Naive thymus-derived CD8-positive, alpha-beta T cell (primary cell): ENCODE results near the gene DUSP5. TPM values are rescaled to one million over a fixed set of nuclear protein-coding genes. Genes with fewer than 3 reads are reported as not detected.
"Not testable (repeated sequence)": the region's sequence is repeated elsewhere in the genome, so short reads cannot be mapped to it uniquely, and the experiment has no call there.

ENCODE experiments used
- ATAC-seq, 2 donors: fragments of 150-1000 bp; cut with Tn5 transposase in 1 of 2; sonication (Bioruptor Pico), chemical (Tn5 transposase) in 1 of 2; 1 replicate in 1 of 2; 2 replicates in 1 of 2; pipeline ENCODE4 v1.10.0; 2021; ENCODE audit warnings: mild to moderate bottlenecking in 2 of 2, moderate library complexity in 2 of 2
- POLR2A ChIA-PET: fragments of 350-600 bp; sonication (Branson Sonifier 250); formaldehyde crosslinking; loops from one replicate; lab custom pipeline; 2021; ENCODE audit warnings: antibody characterized with exemption; lab: Charles Lee
- DNase-seq, 10 donors: peaks; one replicate each; pipeline versions ENCODE4 v3.0.0 to v3.0.0-alpha.2; 2020 to 2022
- H3K27ac Mint-ChIP-seq, 10 donors: one replicate each; pipeline ENCODE4 v1.8.0; 2020 to 2022; ENCODE audit warnings: mild to moderate bottlenecking in 10 of 10, mixed read lengths in 10 of 10, moderate library complexity in 4 of 10, inconsistent platforms in 1 of 10
- H3K27me3 Mint-ChIP-seq, 5 donors: one replicate each; pipeline ENCODE4 v1.8.0; 2021 to 2022; ENCODE audit warnings: mixed read lengths in 5 of 5
- H3K36me3 Mint-ChIP-seq, 3 donors: one replicate each; pipeline ENCODE4 v1.8.0; 2020 to 2022; ENCODE audit warnings: mixed read lengths in 3 of 3, mild to moderate bottlenecking in 2 of 3, inconsistent platforms in 1 of 3
- H3K4me1 Mint-ChIP-seq, 4 donors: one replicate each; pipeline ENCODE4 v1.8.0; 2021 to 2022; ENCODE audit warnings: mixed read lengths in 4 of 4
- H3K4me3 Mint-ChIP-seq, 10 donors: one replicate each; pipeline ENCODE4 v1.8.0; 2020 to 2022; ENCODE audit warnings: mild to moderate bottlenecking in 10 of 10, mixed read lengths in 10 of 10, moderate library complexity in 6 of 10, inconsistent platforms in 1 of 10
- H3K9me3 Mint-ChIP-seq, 9 donors: one replicate each; pipeline ENCODE4 v1.8.0; 2020 to 2022; ENCODE audit warnings: mixed read lengths in 9 of 9, mild to moderate bottlenecking in 3 of 9, inconsistent platforms in 1 of 9, moderate library complexity in 1 of 9
- polyA plus RNA-seq, 3 donors: library from polyadenylated mRNA; unstranded; fragments of 300-500 nt; fragmentation: Illumina TruSeq; gene quantifications; one replicate each; pipeline ENCODE4 v1.2.3, GENCODE V29; 2021
- total RNA-seq, 8 experiments: library from RNA in 2 of 8; stranded (reverse) in 2 of 8; gene quantifications; one replicate each; pipeline ENCODE4 v1.2.3 and lab custom pipeline; 2021 to 2026

DUSP5 gene
- total and polyA plus RNA-seq, 5 experiments from 2014 or later = 0.13 to 2.7 (median 1.1) TPM

- DNase-seq (no peak), ATAC-seq (no peak)
- Mint-ChIP-seq H3K27me3 (peaks cover 0 to 8% (median 4%) of the 10 kb centered on the region in 5 donors), H3K27ac (no peak overlapping the region), H3K4me1 (peaks cover 5 to 38% (median 19%) of the 10 kb centered on the region in 4 donors), H3K4me3 (peak overlapping the region in 1 of 10 donors; percentile 16), H3K36me3 (no peaks in the 10 kb centered on the region), H3K9me3 (no peaks in the 10 kb centered on the region)
- POLR2A ChIA-PET = no interaction called here
Measured at GRCh38 chr10:110529596-110530011, 31.9 kb downstream of the DUSP5 start.

- POLR2A ChIA-PET = no interaction called here
- Mint-ChIP-seq H3K27me3 (peaks cover 0 to 10% (median 5%) of the 10 kb centered on the region in 5 donors), H3K4me3 (peak overlapping the region in 4 of 10 donors; percentile 4 to 36 (median 22)), H3K4me1 (peaks cover 7 to 41% (median 19%) of the 10 kb centered on the region in 4 donors), H3K27ac (no peak overlapping the region), H3K9me3 (no peaks in the 10 kb centered on the region), H3K36me3 (no peaks in the 10 kb centered on the region)
- no peak for ATAC-seq
- DNase-seq = no peak
Measured at GRCh38 chr10:110530131-110530831, 32.6 kb downstream of the DUSP5 start.

GRCh38 chr10:110531687-110532086 is 34.0 kb downstream of the DUSP5 start:
- Mint-ChIP-seq H3K9me3 (no peaks in the 10 kb centered on the region), H3K4me1 (peaks cover 10 to 52% (median 30%) of the 10 kb centered on the region in 4 donors), H3K36me3 (no peaks in the 10 kb centered on the region), H3K4me3 (no peak overlapping the region), H3K27ac (no peak overlapping the region), H3K27me3 (peaks cover 0 to 10% (median 5%) of the 10 kb centered on the region in 5 donors)
- DNase-seq (no peak), ATAC-seq (no peak)
- POLR2A ChIA-PET = interaction anchor here (0.7 kb wide), 1 partner anchor 373 kb away, joined by 4 read pairs; no protein-coding TSS in a partner anchor

GRCh38 chr10:110532628-110533027 is 34.9 kb downstream of the DUSP5 start:
- H3K4me3 Mint-ChIP-seq, POLR2A ChIA-PET, H3K27ac Mint-ChIP-seq, ATAC-seq, H3K9me3 Mint-ChIP-seq, DNase-seq, H3K27me3 Mint-ChIP-seq, H3K36me3 Mint-ChIP-seq: not testable (repeated sequence)
- H3K4me1 Mint-ChIP-seq = peaks cover 10 to 58% (median 31%) of the 10 kb centered on the region in 4 donors

GRCh38 chr10:110533149-110533548 is 35.4 kb downstream of the DUSP5 start:
- Mint-ChIP-seq H3K9me3 (no peaks in the 10 kb centered on the region), H3K4me3 (no peak overlapping the region), H3K27ac (no peak overlapping the region), H3K4me1 (peaks cover 9 to 53% (median 30%) of the 10 kb centered on the region in 4 donors), H3K27me3 (peaks cover 0 to 10% (median 5%) of the 10 kb centered on the region in 5 donors), H3K36me3 (no peaks in the 10 kb centered on the region)
- no peak for ATAC-seq
- DNase-seq = no peak
- POLR2A ChIA-PET = no interaction called here

GRCh38 chr10:110534571-110534970 is 36.9 kb downstream of the DUSP5 start:
- POLR2A ChIA-PET = no interaction called here

GRCh38 chr10:110535958-110536891 is 38.5 kb downstream of the DUSP5 start:
- H3K27ac Mint-ChIP-seq = peak overlapping the region in 4 of 10 donors; percentile 4 to 72 (median 39)
- ATAC-seq = peak; percentile 73 to 86
- H3K9me3 Mint-ChIP-seq = no peaks in the 10 kb centered on the region
- H3K36me3 Mint-ChIP-seq = no peaks in the 10 kb centered on the region
- peak overlapping the region in 6 of 10 donors; percentile 0 to 57 (median 28) for H3K4me3 Mint-ChIP-seq
- peaks cover 0 to 10% (median 3%) of the 10 kb centered on the region in 5 donors for H3K27me3 Mint-ChIP-seq
- POLR2A ChIA-PET = no interaction called here
- peak in 8 of 10 donors; percentile 6 to 42 (median 25) for DNase-seq
- H3K4me1 Mint-ChIP-seq = peaks cover 9 to 30% (median 13%) of the 10 kb centered on the region in 4 donors

More at GRCh38 chr10:110534571-110534970, 36.9 kb downstream of the DUSP5 start:
- ATAC-seq = no peak
- H3K9me3 Mint-ChIP-seq = no peaks in the 10 kb centered on the region
- no peak overlapping the region for H3K4me3 Mint-ChIP-seq
- DNase-seq = no peak
- H3K36me3 Mint-ChIP-seq = no peaks in the 10 kb centered on the region
- peak overlapping the region in 1 of 10 donors; percentile 53 for H3K27ac Mint-ChIP-seq
- peaks cover 9 to 39% (median 19%) of the 10 kb centered on the region in 4 donors for H3K4me1 Mint-ChIP-seq
- peaks cover 0 to 10% (median 5%) of the 10 kb centered on the region in 5 donors for H3K27me3 Mint-ChIP-seq

GRCh38 chr10:110539091-110539490 is 41.4 kb downstream of the DUSP5 start:
- Mint-ChIP-seq H3K9me3 (no peaks in the 10 kb centered on the region), H3K27ac (no peak overlapping the region), H3K36me3 (no peaks in the 10 kb centered on the region), H3K27me3 (peaks cover 0 to 7% (median 3%) of the 10 kb centered on the region in 5 donors), H3K4me1 (peaks cover 7 to 27% (median 13%) of the 10 kb centered on the region in 4 donors), H3K4me3 (no peak overlapping the region)
- ATAC-seq = no peak
- no peak for DNase-seq
- POLR2A ChIA-PET = no interaction called here

- Mint-ChIP-seq H3K36me3 (no peaks in the 10 kb centered on the region), H3K9me3 (no peaks in the 10 kb centered on the region), H3K4me1 (peaks cover 3 to 19% (median 12%) of the 10 kb centered on the region in 4 donors), H3K4me3 (no peak overlapping the region), H3K27ac (no peak overlapping the region), H3K27me3 (peaks cover 0 to 4% (median 0%) of the 10 kb centered on the region in 5 donors)
- ATAC-seq (no peak), DNase-seq (no peak)
- POLR2A ChIA-PET = interaction anchor here (0.6 kb wide), 1 partner anchor 27 kb away, joined by 3 read pairs; the partner anchor contains the start of gene SMC3
Measured at GRCh38 chr10:110540031-110540430, 42.3 kb downstream of the DUSP5 start.

- Mint-ChIP-seq H3K27me3 (peaks cover 0 to 8% (median 2%) of the 10 kb centered on the region in 5 donors), H3K27ac (peak overlapping the region in 1 of 10 donors; percentile 17), H3K4me1 (peaks cover 0 to 5% (median 2%) of the 10 kb centered on the region in 4 donors), H3K9me3 (no peaks in the 10 kb centered on the region), H3K4me3 (no peak overlapping the region), H3K36me3 (no peaks in the 10 kb centered on the region)
- DNase-seq (no peak), ATAC-seq (no peak)
- POLR2A ChIA-PET = no interaction called here
Measured at GRCh38 chr10:110544958-110545537, 47.3 kb downstream of the DUSP5 start.

GRCh38 chr10:110546077-110546476 is 48.4 kb downstream of the DUSP5 start:
- no peak overlapping the region for H3K27ac Mint-ChIP-seq
- POLR2A ChIA-PET = interaction anchor here (1.1 kb wide), 1 partner anchor 240 kb away, joined by 6 read pairs; no protein-coding TSS in a partner anchor
- peaks cover 0 to 10% (median 2%) of the 10 kb centered on the region in 5 donors for H3K27me3 Mint-ChIP-seq
- DNase-seq = no peak
- H3K36me3 Mint-ChIP-seq = no peaks in the 10 kb centered on the region
- H3K4me3 Mint-ChIP-seq = no peak overlapping the region
- H3K4me1 Mint-ChIP-seq = peaks cover 0 to 5% (median 2%) of the 10 kb centered on the region in 4 donors
- no peak for ATAC-seq
- no peaks in the 10 kb centered on the region for H3K9me3 Mint-ChIP-seq

- Mint-ChIP-seq H3K4me3 (no peak overlapping the region), H3K27me3 (peaks cover 2 to 13% (median 5%) of the 10 kb centered on the region in 5 donors), H3K4me1 (peaks cover 0 to 5% (median 2%) of the 10 kb centered on the region in 4 donors), H3K36me3 (no peaks in the 10 kb centered on the region), H3K9me3 (no peaks in the 10 kb centered on the region), H3K27ac (no peak overlapping the region)
- DNase-seq (no peak), ATAC-seq (no peak)
- POLR2A ChIA-PET = interaction anchor here (1.1 kb wide), 1 partner anchor 240 kb away, joined by 6 read pairs; no protein-coding TSS in a partner anchor
Measured at GRCh38 chr10:110546499-110547110, 48.9 kb downstream of the DUSP5 start.
